NB4 (cell line): ENCODE results near the gene LDLRAD4.

Experiments
- DNase-seq: peaks from one replicate; pipeline ENCODE4 v3.0.0; 2010; ENCODE audit warnings: low read depth
- H3K4me3 ChIP-seq: one replicate; pipeline ENCODE4 v1.5.1; 2011; ENCODE audit warnings: mild to moderate bottlenecking, low read depth, low read length, moderate library complexity
- CTCF ChIP-seq: IDR thresholded peaks from one replicate; pipeline ENCODE4 v1.5.1; 2012; ENCODE audit warnings: low read depth, low read length
- MAX ChIP-seq: IDR thresholded peaks from 2 replicates; pipeline ENCODE4 v1.6.1; 2011; ENCODE audit warnings: low read depth, low read length
- MYC ChIP-seq: IDR thresholded peaks from 2 replicates; pipeline ENCODE4 v1.6.1; 2011; ENCODE audit warnings: low read depth, low read length
- POLR2A ChIP-seq: IDR thresholded peaks from 2 replicates; pipeline ENCODE4 v1.6.1; 2011; ENCODE audit warnings: mild to moderate bottlenecking; ENCODE audit not compliant: insufficient read length; ENCODE audit errors: extremely low read depth

LDLRAD4 gene

GRCh38 chr18:13285874-13286273 is 67.3 kb downstream of the LDLRAD4 start:
- DNase-seq: no peak
- TF ChIP-seq MAX (no peak), POLR2A (no peak), MYC (no peak)
- H3K4me3 ChIP-seq: no peak overlapping the region

GRCh38 chr18:13286456-13287125 is 68.0 kb downstream of the LDLRAD4 start:
- H3K4me3 ChIP-seq: no peak overlapping the region
- DNase-seq: no peak
- TF ChIP-seq MAX (no peak), MYC (no peak), POLR2A (no peak), CTCF (no peak)

GRCh38 chr18:13287372-13287771 is 68.8 kb downstream of the LDLRAD4 start:
- TF ChIP-seq CTCF (no peak), POLR2A (no peak)

GRCh38 chr18:13288509-13289133 is 70.1 kb downstream of the LDLRAD4 start:
- H3K4me3 ChIP-seq: no peak overlapping the region
- DNase-seq: no peak
- TF ChIP-seq MAX (no peak), POLR2A (no peak), CTCF (no peak), MYC (no peak)

More at GRCh38 chr18:13287372-13287771, 68.8 kb downstream of the LDLRAD4 start:
- no peak overlapping the region for H3K4me3 ChIP-seq
- no peak for DNase-seq

- DNase-seq: no peak
- TF ChIP-seq MAX (no peak), MYC (no peak), POLR2A (no peak)
- no peak overlapping the region for H3K4me3 ChIP-seq
These were observed 71.1 kb downstream of the LDLRAD4 start for GRCh38 chr18:13289481-13290205.

GRCh38 chr18:13290856-13291271 is 72.3 kb downstream of the LDLRAD4 start:
- no peak overlapping the region for H3K4me3 ChIP-seq
- no peak for DNase-seq
- no peak for TF ChIP-seq MYC
- no peak for TF ChIP-seq MAX
- no peak for TF ChIP-seq CTCF
- TF ChIP-seq POLR2A: no peak
